ENCODE results near the gene PTGES2.

Gene PTGES2

DNA sequence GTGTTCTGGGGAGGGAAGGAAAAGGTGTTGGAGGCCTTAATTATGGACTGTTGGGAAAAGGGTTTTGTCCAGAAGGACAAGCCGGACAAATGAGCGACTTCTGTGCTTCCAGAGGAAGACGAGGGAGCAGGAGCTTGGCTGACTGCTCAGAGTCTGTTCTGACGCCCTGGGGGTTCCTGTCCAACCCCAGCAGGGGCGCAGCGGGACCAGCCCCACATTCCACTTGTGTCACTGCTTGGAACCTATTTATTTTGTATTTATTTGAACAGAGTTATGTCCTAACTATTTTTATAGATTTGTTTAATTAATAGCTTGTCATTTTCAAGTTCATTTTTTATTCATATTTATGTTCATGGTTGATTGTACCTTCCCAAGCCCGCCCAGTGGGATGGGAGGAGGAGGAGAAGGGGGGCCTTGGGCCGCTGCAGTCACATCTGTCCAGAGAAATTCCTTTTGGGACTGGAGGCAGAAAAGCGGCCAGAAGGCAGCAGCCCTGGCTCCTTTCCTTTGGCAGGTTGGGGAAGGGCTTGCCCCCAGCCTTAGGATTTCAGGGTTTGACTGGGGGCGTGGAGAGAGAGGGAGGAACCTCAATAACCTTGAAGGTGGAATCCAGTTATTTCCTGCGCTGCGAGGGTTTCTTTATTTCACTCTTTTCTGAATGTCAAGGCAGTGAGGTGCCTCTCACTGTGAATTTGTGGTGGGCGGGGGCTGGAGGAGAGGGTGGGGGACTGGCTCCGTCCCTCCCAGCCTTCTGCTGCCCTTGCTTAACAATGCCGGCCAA, 19.1 kb downstream of the PTGES2 start:
- TF ChIP-seq, protein P1, sequence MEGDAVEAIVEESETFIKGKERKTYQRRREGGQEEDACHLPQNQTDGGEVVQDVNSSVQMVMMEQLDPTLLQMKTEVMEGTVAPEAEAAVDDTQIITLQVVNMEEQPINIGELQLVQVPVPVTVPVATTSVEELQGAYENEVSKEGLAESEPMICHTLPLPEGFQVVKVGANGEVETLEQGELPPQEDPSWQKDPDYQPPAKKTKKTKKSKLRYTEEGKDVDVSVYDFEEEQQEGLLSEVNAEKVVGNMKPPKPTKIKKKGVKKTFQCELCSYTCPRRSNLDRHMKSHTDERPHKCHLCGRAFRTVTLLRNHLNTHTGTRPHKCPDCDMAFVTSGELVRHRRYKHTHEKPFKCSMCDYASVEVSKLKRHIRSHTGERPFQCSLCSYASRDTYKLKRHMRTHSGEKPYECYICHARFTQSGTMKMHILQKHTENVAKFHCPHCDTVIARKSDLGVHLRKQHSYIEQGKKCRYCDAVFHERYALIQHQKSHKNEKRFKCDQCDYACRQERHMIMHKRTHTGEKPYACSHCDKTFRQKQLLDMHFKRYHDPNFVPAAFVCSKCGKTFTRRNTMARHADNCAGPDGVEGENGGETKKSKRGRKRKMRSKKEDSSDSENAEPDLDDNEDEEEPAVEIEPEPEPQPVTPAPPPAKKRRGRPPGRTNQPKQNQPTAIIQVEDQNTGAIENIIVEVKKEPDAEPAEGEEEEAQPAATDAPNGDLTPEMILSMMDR (IDR thresholded peaks at IDR 0.05; ENCODE audit: low read depth, low read length, missing control alignments) = no peak
- no peak overlapping the region for H3K4me3 ChIP-seq (ENCODE audit: low read depth, low read length)
- DNase-seq (ENCODE audit: low read depth) = no peak

DNA sequence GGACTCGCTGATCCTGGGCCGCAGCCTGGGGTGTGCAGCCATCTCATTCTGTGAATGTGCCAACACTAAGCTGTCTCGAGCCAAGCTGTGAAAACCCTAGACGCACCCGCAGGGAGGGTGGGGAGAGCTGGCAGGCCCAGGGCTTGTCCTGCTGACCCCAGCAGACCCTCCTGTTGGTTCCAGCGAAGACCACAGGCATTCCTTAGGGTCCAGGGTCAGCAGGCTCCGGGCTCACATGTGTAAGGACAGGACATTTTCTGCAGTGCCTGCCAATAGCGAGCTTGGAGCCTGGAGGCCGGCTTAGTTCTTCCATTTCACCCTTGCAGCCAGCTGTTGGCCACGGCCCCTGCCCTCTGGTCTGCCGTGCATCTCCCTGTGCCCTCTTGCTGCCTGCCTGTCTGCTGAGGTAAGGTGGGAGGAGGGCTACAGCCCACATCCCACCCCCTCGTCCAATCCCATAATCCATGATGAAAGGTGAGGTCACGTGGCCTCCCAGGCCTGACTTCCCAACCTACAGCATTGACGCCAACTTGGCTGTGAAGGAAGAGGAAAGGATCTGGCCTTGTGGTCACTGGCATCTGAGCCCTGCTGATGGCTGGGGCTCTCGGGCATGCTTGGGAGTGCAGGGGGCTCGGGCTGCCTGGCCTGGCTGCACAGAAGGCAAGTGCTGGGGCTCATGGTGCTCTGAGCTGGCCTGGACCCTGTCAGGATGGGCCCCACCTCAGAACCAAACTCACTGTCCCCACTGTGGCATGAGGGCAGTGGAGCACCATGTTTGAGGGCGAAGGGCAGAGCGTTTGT, 19.9 kb downstream of the PTGES2 start:
- no peak overlapping the region for H3K4me3 ChIP-seq (ENCODE audit: low read depth, low read length)
- TF ChIP-seq, protein P1 (IDR thresholded peaks at IDR 0.05; ENCODE audit: low read depth, low read length, missing control alignments) = no peak
- DNase-seq (ENCODE audit: low read depth) = no peak

DNA sequence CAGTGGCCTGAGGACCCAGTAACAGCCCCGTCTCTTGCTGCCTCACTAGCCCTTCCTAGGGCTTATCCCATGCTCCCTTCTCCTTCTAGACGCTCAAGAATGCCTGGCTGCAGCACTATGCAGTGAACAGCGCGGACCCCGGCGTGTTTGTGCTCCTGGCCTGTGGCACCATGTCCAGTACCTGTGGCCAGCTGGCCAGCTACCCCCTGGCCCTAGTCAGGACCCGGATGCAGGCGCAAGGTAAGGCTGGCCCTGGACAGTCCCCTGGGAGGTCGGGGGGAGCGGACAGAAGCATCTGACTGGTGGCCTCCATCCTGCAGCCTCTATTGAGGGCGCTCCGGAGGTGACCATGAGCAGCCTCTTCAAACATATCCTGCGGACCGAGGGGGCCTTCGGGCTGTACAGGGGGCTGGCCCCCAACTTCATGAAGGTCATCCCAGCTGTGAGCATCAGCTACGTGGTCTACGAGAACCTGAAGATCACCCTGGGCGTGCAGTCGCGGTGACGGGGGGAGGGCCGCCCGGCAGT, 20.5 kb downstream of the PTGES2 start:
- no peak overlapping the region for H3K4me3 ChIP-seq (ENCODE audit: low read depth, low read length)
- no peak for DNase-seq (ENCODE audit: low read depth)
- TF ChIP-seq, protein P1 (IDR thresholded peaks at IDR 0.05; ENCODE audit: low read depth, low read length, missing control alignments) = no peak

DNA sequence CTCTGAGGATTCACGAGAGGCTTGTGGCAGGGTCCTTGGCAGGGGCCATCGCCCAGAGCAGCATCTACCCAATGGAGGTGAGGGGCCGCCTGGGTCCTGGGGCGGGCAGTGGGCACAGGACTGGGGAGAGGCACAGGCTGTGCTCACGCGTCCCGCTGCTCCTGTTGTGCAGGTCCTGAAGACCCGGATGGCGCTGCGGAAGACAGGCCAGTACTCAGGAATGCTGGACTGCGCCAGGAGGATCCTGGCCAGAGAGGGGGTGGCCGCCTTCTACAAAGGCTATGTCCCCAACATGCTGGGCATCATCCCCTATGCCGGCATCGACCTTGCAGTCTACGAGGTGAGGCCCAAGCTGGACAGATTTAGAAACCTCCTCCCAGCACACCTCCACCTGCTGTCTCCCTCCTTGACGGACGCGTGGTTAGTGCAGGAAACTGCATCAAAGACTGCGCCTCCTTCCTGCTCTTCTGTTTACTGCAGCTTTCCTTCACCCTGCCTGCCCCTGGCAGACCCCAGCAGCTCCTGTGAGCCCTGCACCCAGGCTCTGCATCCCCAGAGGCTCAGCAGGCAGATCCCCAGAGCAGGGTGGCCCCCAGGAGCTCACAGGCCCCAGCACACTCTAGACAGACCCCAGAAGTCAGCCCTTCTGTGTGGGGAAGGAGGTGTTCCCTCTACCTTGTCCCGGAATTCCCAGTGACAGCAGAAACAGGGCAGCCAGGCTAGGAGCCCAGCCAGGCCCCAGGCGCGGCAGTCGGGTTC, 21.2 kb downstream of the PTGES2 start:
- TF ChIP-seq, protein P1 (IDR thresholded peaks at IDR 0.05; ENCODE audit: low read depth, low read length, missing control alignments) = no peak
- no peak overlapping the region for H3K4me3 ChIP-seq (ENCODE audit: low read depth, low read length)
- DNase-seq (ENCODE audit: low read depth) = no peak

DNA sequence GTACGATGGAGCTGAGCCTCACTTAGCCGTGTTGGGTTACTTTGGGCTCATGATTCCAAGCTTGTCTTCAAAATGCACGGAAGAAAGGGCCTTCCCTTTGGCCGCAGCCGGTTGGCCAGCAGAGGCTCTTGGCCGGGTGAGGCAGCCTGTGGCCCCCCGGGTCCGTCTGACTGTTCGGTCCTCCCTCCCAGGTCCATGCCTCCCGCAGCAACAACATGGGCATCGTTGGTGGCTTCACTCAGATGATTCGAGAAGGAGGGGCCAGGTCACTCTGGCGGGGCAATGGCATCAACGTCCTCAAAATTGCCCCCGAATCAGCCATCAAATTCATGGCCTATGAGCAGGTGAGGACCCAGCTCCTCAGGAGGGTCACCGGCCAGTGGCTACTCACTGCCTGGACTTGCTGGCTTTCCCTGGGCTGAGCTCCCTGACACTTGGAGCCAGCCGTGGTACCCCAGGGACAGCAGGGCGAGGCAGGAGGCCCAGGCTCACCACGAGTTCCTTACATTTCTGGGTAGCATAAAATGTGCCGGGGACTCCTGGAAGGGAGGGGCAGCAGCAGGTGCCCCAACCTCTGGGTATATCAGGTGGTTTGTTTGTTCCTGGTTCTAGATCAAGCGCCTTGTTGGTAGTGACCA, 21.9 kb downstream of the PTGES2 start:
- TF ChIP-seq, protein P1 (IDR thresholded peaks at IDR 0.05; ENCODE audit: low read depth, low read length, missing control alignments) = no peak
- no peak overlapping the region for H3K4me3 ChIP-seq (ENCODE audit: low read depth, low read length)
- no peak for DNase-seq (ENCODE audit: low read depth)

DNA sequence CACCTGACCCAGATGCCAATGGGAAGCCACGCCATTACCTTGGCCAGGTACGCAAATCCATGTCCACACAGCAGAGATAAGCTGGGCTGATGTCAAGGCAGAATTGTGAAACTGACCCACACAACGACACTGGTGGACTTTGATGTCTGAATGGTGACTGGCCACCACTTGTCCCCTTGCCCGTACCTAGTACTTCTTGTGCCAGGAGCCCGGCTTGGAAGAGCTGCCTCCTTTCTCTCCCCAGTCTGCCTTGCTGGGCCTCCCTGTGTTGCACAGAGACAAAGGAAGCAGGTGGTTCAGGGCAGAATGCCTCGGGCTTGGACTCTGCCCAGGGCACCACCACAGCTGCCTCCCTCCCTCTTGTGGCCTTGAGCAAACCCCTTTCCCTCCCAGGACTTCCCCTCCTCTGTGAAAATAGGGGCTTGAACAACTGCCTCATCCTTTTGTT, 23.3 kb downstream of the PTGES2 start:
- no peak for DNase-seq (ENCODE audit: low read depth)
- TF ChIP-seq, protein P1 (IDR thresholded peaks at IDR 0.05; ENCODE audit: low read depth, low read length, missing control alignments) = no peak
- no peak overlapping the region for H3K4me3 ChIP-seq (ENCODE audit: low read depth, low read length)

Data from GM12864 (cell line).